Activated B cell treated with CpG ODN at 0.5 μM for 24 hours (primary cell): Measurements from ENCODE around the gene PXDC1. TPM values are rescaled to one million over a fixed set of nuclear protein-coding genes. Genes with fewer than 3 reads are reported as not detected.
"Not testable (repeated sequence)": the region's sequence is repeated elsewhere in the genome, so short reads cannot be mapped to it uniquely, and the experiment has no call there.

Experiments used
- ATAC-seq: fragments of 200-7000 bp; cut with Tn5 transposase; one replicate; pipeline ENCODE4 v1.10.0; 2021; ENCODE audit warnings: low read depth, mild to moderate bottlenecking, moderate library complexity
- CTCF ChIA-PET: fragments of 350-600 bp; sonication (Branson Sonifier 250); formaldehyde crosslinking; loops from one replicate; lab custom pipeline; 2021; ENCODE audit warnings: antibody characterized with exemption; lab: Charles Lee
- POLR2A ChIA-PET: fragments of 350-600 bp; sonication (Branson Sonifier 250); formaldehyde crosslinking; loops from one replicate; lab custom pipeline; 2021; ENCODE audit warnings: antibody characterized with exemption; lab: Charles Lee
- DNase-seq: peaks from one replicate; pipeline ENCODE4 v3.0.0; 2022
- H3K27ac Mint-ChIP-seq: one replicate; pipeline ENCODE4 v1.8.0; 2020; ENCODE audit warnings: mixed read lengths
- H3K27me3 Mint-ChIP-seq: one replicate; pipeline ENCODE4 v1.8.0; 2021; ENCODE audit warnings: mixed read lengths
- H3K36me3 Mint-ChIP-seq: one replicate; pipeline ENCODE4 v1.8.0; 2021; ENCODE audit warnings: low read depth, mixed read lengths
- H3K4me1 Mint-ChIP-seq: one replicate; pipeline ENCODE4 v1.8.0; 2021; ENCODE audit warnings: mixed read lengths
- H3K4me3 Mint-ChIP-seq: one replicate; pipeline ENCODE4 v1.8.0; 2020; ENCODE audit warnings: mild to moderate bottlenecking, mixed read lengths
- H3K9me3 Mint-ChIP-seq: one replicate; pipeline ENCODE4 v1.8.0; 2020; ENCODE audit warnings: mixed read lengths
- intact Hi-C: fragments of 100-400 bp; cut with micrococcal nuclease; formaldehyde crosslinking; loops from one replicate; pipeline ENCODE4 v1.15.1; 2024
- total RNA-seq: library from RNA; stranded (reverse); gene quantifications from 2 replicates; pipeline ENCODE4 v1.2.3, GENCODE V29; 2022
- TF ChIP-seq, protein P1 (sequence below): fragments of 200-600 bp; IDR thresholded peaks from one replicate; pipeline ENCODE4 v1.8.0; 2022; ENCODE audit warnings: antibody characterized with exemption, mild to moderate bottlenecking

The PXDC1 gene
- total RNA-seq, 1 donor from 2014 or later: 3.9 TPM

DNA sequence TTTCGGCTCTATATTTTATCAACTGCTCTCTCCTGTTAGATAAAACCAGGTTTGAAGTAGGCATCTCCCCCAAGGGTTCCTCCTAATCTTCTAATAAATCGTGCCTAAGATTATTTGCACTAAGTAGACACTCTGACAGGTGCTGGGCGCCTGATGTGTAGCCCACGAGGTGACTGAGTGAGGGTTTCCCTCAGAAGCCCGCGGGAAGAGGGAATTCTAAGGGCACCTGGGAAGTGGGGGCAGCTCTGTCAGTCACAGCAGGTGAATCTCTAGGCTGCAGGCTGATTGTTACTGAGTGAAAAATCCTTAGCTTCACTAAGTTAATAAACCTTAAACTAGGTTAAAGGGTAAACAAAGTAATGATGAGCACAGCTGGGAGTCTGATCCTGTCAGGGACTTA, 68.2 kb downstream of the PXDC1 start:
- ChIA-PET POLR2A (no interaction called here), CTCF (no interaction called here)
- intact Hi-C loops: no loop called here
- H3K4me3 Mint-ChIP-seq: no peak overlapping the region
- TF ChIP-seq, protein P1, sequence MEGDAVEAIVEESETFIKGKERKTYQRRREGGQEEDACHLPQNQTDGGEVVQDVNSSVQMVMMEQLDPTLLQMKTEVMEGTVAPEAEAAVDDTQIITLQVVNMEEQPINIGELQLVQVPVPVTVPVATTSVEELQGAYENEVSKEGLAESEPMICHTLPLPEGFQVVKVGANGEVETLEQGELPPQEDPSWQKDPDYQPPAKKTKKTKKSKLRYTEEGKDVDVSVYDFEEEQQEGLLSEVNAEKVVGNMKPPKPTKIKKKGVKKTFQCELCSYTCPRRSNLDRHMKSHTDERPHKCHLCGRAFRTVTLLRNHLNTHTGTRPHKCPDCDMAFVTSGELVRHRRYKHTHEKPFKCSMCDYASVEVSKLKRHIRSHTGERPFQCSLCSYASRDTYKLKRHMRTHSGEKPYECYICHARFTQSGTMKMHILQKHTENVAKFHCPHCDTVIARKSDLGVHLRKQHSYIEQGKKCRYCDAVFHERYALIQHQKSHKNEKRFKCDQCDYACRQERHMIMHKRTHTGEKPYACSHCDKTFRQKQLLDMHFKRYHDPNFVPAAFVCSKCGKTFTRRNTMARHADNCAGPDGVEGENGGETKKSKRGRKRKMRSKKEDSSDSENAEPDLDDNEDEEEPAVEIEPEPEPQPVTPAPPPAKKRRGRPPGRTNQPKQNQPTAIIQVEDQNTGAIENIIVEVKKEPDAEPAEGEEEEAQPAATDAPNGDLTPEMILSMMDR: no peak
- peaks cover 5% of the 10 kb centered on the region for H3K9me3 Mint-ChIP-seq
- H3K4me1 Mint-ChIP-seq: no peaks in the 10 kb centered on the region
- ATAC-seq (no peak), DNase-seq (no peak)
- H3K27ac Mint-ChIP-seq: no peak overlapping the region
- no peaks in the 10 kb centered on the region for H3K36me3 Mint-ChIP-seq
- H3K27me3 Mint-ChIP-seq: peaks cover 18% of the 10 kb centered on the region

GRCh38 chr6:3678946-3679345, 72.6 kb downstream of the PXDC1 start:
- POLR2A ChIA-PET: no interaction called here
- no peak overlapping the region for H3K27ac Mint-ChIP-seq
- TF ChIP-seq, protein P1: no peak
- peaks cover 11% of the 10 kb centered on the region for H3K9me3 Mint-ChIP-seq
- DNase-seq (no peak), ATAC-seq (no peak)
- no peaks in the 10 kb centered on the region for H3K4me1 Mint-ChIP-seq
- H3K36me3 Mint-ChIP-seq: no peaks in the 10 kb centered on the region
- H3K4me3 Mint-ChIP-seq: no peak overlapping the region
- CTCF ChIA-PET: no interaction called here
- intact Hi-C loops: no loop called here
- peaks cover 38% of the 10 kb centered on the region for H3K27me3 Mint-ChIP-seq

DNA sequence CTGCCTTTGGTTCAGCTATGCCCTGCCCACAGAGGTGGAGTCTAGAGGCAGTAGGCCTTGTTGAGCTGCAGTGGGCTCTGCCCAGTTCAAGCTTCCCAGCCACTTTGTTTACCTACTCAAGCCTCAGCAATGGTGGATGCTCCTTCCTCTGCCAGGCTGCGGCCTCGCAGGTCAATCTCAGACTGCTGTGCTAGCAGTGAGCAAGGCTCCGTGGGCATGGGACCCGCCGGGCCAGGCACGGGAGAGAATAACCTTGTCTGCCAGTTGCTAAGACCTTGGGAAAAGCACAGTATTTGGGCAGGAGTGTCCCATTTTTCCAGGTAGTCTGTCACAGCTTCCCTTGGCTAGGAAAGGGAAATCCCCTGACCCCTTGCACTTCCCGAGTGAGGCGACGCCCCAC, 73.8 kb downstream of the PXDC1 start:
- Mint-ChIP-seq H3K9me3 (peaks cover 13% of the 10 kb centered on the region), H3K27me3 (peaks cover 38% of the 10 kb centered on the region)
- POLR2A ChIA-PET, CTCF ChIA-PET, ATAC-seq, H3K36me3 Mint-ChIP-seq, H3K4me3 Mint-ChIP-seq, H3K4me1 Mint-ChIP-seq, DNase-seq, intact Hi-C loops, H3K27ac Mint-ChIP-seq: not testable (repeated sequence)

- DNase-seq, POLR2A ChIA-PET, CTCF ChIA-PET, H3K4me1 Mint-ChIP-seq, ATAC-seq, intact Hi-C loops, H3K4me3 Mint-ChIP-seq, H3K27ac Mint-ChIP-seq, H3K36me3 Mint-ChIP-seq: not testable (repeated sequence)
- peaks cover 13% of the 10 kb centered on the region for H3K9me3 Mint-ChIP-seq
- H3K27me3 Mint-ChIP-seq: peaks cover 38% of the 10 kb centered on the region
Observed at GRCh38 chr6:3677351-3677750, 74.2 kb downstream of the PXDC1 start.

Other genes starting within 250 kb of the PXDC1 start
- gene FAM50B, start 97.7 kb upstream of the PXDC1 start, total RNA-seq: 7.6 and 8.1 TPM in 2 replicates